NT2/D1 (cell line): ENCODE data around the gene UMAD1.

Source experiments
- SUZ12 ChIP-seq: IDR thresholded peaks from 2 replicates; pipeline ENCODE4 v1.6.1; 2011; ENCODE audit not compliant: insufficient read length, insufficient read depth; ENCODE audit errors: extremely low read depth
- YY1 ChIP-seq: IDR thresholded peaks from 2 replicates; pipeline ENCODE4 v1.6.1; 2011; ENCODE audit not compliant: insufficient read length, insufficient read depth

DNA sequence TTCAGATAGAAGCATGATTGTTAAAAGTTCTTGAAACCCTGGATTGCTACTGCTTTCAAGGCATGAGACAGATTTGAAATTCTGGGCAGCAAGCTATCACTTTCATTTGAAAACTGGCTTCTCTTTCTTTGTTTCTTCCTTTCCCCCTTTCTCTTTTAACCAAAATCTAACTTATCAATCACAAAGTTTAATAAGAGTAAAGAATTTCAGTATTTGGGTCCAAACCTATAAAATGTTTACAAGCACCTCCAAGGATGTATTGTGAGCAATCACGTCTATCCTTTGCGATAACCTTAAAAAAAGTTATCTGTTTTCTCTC is 99.4 kb downstream of the UMAD1 start:
- no peak for TF ChIP-seq YY1
- TF ChIP-seq SUZ12: no peak
